ENCODE data around the gene RAPGEF4.
A peak's percentile ranks its signal among the peaks of the same experiment; 100 is the strongest.

Gene RAPGEF4

DNA sequence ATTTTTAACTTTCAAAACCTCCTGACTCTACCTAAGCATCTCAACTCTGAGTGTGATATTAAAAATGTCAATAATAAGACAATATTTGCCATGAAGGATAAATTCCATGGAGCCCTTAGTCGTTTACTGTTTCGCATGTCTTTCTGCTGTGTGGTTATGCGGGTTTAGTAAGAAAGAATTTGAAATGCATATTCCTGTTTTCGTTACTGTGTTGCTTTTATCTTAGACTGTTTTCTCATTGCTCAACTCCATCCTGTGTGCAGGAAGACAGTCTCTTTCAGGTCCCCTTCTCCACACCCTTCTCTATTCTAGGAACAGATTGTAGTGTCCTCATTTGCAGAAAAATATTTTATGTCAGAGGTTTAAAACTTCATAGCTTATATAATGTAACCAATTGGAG lies 257.5 kb downstream of the RAPGEF4 start:
- TF ChIP-seq, protein P1, sequence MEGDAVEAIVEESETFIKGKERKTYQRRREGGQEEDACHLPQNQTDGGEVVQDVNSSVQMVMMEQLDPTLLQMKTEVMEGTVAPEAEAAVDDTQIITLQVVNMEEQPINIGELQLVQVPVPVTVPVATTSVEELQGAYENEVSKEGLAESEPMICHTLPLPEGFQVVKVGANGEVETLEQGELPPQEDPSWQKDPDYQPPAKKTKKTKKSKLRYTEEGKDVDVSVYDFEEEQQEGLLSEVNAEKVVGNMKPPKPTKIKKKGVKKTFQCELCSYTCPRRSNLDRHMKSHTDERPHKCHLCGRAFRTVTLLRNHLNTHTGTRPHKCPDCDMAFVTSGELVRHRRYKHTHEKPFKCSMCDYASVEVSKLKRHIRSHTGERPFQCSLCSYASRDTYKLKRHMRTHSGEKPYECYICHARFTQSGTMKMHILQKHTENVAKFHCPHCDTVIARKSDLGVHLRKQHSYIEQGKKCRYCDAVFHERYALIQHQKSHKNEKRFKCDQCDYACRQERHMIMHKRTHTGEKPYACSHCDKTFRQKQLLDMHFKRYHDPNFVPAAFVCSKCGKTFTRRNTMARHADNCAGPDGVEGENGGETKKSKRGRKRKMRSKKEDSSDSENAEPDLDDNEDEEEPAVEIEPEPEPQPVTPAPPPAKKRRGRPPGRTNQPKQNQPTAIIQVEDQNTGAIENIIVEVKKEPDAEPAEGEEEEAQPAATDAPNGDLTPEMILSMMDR (IDR thresholded peaks at IDR 0.05; ENCODE audit: low read depth, low read length): no peak
- no peak for DNase-seq (ENCODE audit: extremely low read depth, low read depth)

DNA sequence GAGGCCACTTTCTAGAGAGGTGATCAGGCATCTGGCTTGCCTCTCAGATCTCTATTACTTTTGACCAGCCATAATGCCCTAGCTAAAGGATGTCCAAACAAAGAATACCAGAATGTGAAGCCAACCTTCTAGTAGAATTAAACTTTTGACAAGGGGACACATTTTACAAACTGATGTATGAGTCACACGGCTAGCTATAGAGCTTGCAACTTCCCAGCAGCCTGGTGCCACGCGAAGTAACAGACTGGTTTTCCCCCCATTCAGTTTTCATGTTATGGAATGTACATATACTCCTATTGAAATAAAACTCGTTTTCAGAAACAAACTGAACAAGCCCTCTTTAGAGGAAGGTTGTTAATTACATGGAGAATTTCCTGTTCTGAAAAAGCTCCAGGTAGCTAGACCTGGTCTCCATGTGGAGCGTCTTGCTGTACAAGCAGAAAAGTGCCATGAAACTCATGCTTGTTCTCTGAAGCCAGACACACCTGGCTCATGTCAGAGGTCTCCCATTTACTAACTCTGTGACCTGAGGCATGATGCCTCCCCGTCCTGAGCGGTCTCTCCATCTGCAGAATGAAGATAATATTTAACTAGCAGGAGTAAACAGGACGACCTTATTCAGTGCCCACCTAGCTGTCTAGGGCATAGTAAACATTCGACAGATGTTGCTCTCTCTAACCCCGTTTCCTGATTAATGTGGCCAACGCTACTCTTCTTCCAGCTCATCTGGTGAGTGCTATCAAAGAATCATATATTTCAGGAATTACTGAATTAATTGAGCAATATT lies 258.5 kb downstream of the RAPGEF4 start:
- DNase-seq (ENCODE audit: extremely low read depth, low read depth): no peak
- TF ChIP-seq, protein P1 (IDR thresholded peaks at IDR 0.05; ENCODE audit: low read depth, low read length): no peak

DNA sequence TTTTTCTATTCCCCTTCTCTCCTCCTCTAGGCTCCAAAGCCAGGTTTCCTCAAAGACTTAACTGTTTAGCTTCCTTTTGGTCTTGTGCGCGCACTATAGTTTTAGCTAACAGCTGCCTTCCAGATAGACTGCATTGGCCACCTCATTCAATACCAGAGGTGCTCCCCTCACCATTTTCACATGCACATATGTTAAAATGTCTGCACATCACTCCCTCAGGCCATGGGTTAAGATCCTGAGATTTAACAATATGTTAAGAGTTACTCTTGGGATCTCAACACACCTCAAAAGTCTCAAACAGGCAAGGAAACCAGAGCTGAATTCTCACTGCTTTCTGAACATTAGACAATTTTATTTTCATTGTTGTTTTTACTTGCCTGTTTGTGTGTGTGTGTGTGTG lies 259.2 kb downstream of the RAPGEF4 start:
- TF ChIP-seq, protein P1 (IDR thresholded peaks at IDR 0.05; ENCODE audit: low read depth, low read length): no peak
- no peak for DNase-seq (ENCODE audit: extremely low read depth, low read depth)

DNA sequence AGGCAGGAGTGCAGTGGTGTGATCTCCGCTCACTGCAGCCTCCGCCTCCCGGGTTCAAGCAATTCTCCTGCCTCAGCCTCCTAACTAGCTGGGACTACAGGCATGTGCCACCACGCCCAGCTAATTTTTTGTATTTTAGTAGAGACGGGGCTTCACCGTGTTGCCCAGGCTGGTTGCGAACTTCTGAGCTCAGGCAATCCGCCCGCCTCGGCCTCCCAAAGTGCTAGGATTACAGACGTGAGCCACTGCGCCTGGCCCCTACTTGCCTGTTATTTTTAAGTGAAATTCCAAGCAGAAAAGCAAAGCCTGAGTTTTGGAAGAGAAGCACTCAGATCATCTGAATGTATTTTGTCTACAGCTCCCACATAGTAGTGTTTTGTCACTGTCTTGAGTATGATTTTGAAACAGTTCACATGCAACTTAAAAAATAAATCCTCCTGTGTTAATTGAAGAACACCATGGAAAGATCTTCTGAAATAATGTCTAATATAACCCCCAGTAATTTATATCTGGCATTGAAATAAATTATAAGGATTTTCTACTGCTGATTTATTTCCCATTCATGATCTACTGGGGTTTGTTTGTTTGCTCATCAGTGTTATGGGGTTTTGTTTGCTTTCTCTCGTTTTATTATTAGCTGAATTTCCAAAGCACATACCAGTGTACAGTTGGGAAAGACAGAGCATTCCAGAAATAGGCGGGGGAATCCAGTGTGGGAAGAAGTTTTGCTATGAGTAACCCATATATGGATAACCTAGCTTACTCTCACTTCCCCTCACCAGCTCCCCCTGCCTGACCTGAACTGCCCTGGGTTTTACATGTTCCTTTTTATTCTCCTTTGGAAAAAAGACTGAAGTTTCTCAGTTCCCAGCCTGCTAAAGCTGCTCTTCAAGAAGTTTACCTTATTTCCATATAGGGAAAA lies 259.9 kb downstream of the RAPGEF4 start:
- peak; percentile 83 for DNase-seq (ENCODE audit: extremely low read depth, low read depth)
- TF ChIP-seq, protein P1 (IDR thresholded peaks at IDR 0.05; ENCODE audit: low read depth, low read length): peak; percentile 54

DNA sequence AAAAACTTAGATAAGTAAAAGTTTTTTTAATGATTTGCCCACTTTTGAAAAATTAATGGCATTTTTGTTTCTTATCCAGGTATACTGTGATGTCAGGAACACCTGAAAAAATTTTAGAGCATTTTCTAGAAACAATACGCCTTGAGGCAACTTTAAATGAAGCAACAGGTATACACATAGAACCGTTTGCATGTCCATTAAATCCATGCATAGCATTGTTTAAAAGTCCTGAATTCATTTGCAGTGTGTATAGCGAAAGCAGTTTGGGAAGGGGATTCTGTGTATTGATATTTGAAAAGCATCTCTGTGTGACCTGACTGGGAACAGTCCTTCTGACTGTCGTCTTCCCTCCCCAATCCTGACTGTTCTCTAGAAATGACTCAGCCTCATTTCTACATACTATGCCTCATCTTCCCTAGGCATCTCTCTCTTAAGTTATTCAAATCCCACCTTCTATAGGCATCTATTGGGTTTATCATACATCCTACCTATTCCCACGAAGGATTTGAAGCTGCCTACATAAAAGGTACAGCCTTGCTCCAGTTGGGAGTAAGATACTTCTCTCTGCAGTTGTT lies 260.8 kb downstream of the RAPGEF4 start:
- no peak for DNase-seq (ENCODE audit: extremely low read depth, low read depth)
- TF ChIP-seq, protein P1 (IDR thresholded peaks at IDR 0.05; ENCODE audit: low read depth, low read length): no peak

DNA sequence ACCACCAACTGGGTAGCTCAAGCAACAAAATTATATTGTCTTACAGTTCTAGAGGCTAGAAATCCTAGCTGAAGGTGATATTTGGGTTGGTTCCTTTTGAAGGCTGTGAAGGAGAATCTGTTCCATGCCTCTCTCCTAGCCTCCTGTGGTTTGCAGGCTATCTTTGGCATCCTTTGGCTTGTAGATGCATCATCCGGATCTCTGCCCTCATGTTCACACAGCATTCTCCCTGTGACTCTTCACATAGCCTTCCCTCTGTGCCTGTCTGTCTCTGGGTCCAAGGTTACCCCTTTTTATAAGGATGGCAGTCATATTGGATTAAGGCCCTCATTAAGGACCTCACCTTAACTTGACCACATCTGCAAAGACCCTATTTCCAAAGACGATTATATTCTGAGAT lies 261.4 kb downstream of the RAPGEF4 start:
- TF ChIP-seq, protein P1 (IDR thresholded peaks at IDR 0.05; ENCODE audit: low read depth, low read length): no peak
- DNase-seq (ENCODE audit: extremely low read depth, low read depth): no peak

Measured in AG09319 (cell line).